GM12864 (cell line): ENCODE results near the gene TRPM1.

ENCODE experiments used
- DNase-seq: peaks from one replicate; pipeline ENCODE4 v3.0.0-alpha.2; 2011; ENCODE audit warnings: low read depth
- H3K4me3 ChIP-seq: 2 replicates; pipeline ENCODE4 v1.5.1; 2011; ENCODE audit warnings: mild to moderate bottlenecking, low read depth, low read length, control low read depth
- CTCF ChIP-seq: IDR thresholded peaks from 2 replicates; pipeline ENCODE4 v1.5.1; 2011; ENCODE audit warnings: low read depth, mild to moderate bottlenecking, moderate library complexity, low read length, control low read depth, inconsistent platforms; ENCODE audit errors: missing control alignments

Gene TRPM1

DNA sequence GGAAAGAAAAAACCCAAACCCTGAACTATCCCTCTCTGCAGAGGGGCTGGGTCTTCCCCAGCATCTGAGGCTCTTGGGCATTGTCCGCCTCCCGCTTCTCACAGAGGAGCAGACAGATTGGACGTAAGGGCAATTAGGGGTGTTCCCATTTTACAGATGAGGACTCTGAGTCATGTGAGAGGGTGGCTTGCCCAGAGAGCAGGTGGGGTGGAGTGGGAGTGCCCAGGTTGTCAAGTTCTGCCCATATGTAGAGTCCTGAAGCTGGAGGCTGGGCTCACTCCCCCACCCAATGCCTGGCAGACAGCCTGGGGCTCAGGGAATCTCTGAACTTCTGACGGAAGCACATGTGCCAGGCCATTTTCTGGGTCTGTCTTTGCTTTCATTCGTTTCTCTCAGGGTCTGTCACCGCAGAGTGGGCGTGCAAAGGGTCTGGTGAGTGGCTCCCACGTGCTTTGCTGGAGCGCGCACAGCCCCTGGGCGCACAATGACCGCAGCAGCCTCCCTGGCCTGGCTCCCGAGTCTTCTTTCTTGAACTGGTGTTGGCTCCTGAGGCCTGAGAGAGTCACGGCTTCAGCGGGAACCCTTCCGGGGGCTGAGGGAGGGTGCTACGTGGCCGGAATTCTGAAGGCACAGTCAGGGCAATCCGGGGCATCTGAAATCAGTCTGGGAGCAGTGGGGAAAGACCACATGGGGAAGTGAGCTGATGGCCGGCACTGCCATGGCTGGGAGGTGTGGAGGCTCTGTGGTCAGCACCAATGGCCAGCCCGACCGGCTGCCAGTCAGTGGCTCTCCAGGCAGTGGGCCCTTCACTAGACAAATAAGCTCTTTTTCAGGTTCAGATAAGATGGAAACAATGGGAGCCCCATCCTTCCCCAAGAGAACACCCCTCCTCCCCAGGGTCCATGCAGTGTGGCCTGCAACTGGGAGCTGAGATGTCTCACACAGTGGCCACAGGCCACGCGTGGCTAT, 1.1 kb upstream of the TRPM1 start:
- TF ChIP-seq CTCF = no peak
- H3K4me3 ChIP-seq = no peak overlapping the region

DNA sequence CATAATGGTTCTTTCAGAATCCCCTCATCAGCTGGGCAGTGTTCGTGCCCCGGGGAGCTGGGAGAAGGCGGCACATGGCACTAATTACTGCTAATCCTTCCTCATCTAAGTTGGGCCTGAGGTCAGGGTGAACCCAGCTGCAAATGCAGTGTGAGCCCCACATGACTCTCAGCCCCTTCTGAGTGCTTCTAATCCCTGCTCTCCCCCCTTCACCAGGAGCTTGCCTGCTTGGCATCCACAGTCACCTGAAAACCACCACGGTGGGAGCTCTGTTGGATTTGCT, 455 bp upstream of the TRPM1 start:
- no peak overlapping the region for H3K4me3 ChIP-seq
- no peak for TF ChIP-seq CTCF
- DNase-seq = no peak

More for the DNA sequence above, 1.1 kb upstream of the TRPM1 start:
- DNase-seq = no peak

DNA sequence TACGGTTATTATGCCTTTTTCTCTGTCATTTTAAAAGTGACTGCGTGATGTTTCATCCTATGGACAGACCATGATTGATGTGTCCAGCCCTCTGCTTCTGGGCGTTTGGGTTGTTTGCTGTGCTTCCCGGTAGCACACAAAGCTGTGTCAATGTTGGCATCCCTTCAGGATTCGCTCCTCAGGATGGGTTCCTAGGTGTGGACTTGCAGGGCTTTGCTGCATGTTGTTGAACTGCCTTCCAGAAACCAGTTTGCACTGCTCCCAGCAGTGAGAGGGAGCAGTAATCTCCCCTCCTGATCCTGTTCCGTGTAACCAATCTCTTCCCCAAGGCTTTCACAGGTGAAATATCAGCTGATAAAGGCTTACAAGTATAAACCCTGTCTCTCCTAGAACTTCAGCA, 787 bp downstream of the TRPM1 start:
- no peak overlapping the region for H3K4me3 ChIP-seq
- no peak for DNase-seq
- TF ChIP-seq CTCF = no peak

GRCh38 chr15:31098953-31099740, 2.4 kb downstream of the TRPM1 start:
- H3K4me3 ChIP-seq = no peak overlapping the region
- DNase-seq = no peak

DNA sequence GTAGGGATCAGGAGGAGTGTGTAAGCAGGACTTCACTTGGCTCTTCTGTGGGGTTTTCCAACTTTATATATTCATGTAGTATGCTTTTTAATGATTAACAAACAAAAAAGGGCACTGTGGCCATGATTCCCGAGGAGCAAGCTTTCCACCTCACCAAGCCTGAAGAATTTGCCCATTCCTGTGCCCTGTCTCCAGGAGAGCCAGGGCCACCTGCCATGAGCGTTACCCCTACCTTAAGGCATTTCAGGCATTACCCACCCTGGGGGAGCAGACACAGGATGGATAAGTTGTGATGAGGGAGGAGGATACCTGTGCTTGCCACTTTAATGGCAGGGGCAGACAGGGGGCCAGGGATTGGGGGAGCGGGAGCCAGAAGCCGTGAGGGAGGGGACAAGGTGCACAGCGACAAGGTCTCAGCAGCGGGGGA, 3.0 kb downstream of the TRPM1 start:
- TF ChIP-seq CTCF = no peak
- no peak for DNase-seq
- H3K4me3 ChIP-seq = no peak overlapping the region

More at GRCh38 chr15:31098953-31099740, 2.4 kb downstream of the TRPM1 start:
- no peak for TF ChIP-seq CTCF

DNA sequence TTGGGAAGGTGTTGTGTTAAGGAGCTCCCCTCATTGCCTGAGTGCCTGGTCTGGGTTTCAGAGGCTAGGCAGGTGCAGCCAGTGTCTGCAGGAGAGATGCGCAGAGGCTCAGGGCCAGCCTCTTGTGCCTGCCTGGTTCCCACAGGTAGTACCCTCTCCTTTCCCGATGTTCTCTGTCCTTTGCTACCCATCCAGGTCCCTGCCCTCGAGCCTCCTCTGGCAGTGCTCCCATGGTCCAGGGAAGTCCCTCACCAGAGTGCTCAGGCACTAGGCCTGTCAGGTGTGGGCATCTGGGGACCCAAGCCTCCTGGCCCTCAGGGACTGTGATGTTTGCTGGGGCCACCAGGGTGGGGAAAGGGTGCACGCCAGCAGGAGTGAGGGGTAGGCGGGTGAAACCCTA, 5.0 kb downstream of the TRPM1 start:
- no peak overlapping the region for H3K4me3 ChIP-seq
- TF ChIP-seq CTCF = no peak
- no peak for DNase-seq
